H1 (cell line): ENCODE measurements around the gene KCNK3. TPM values are rescaled to one million over a fixed set of nuclear protein-coding genes. Genes with fewer than 3 reads are reported as not detected.

Source experiments
- CTCF ChIA-PET: fragments of 300-600 bp; sonication (Branson Sonifier 250); formaldehyde crosslinking; loops from one replicate; lab custom pipeline; 2021; ENCODE audit not compliant: partially characterized antibody; lab: Charles Lee
- POLR2A ChIA-PET: fragments of 300-600 bp; sonication (Branson Sonifier 250); formaldehyde crosslinking; loops from one replicate; lab custom pipeline; 2021; ENCODE audit warnings: inconsistent platforms; ENCODE audit not compliant: partially characterized antibody; lab: Charles Lee
- DNase-seq, 2 experiments: peaks; one replicate each; pipeline versions ENCODE4 v3.0.0 to v3.0.0-alpha.2; 2010 to 2022; ENCODE audit warnings: low spot score in 2 of 2, low read depth in 1 of 2, mixed read lengths in 1 of 2
- FAIRE-seq: peaks from 2 replicates; lab custom pipeline; 2011; peaks lifted over from hg19 to GRCh38; lab: Jason Lieb, UNC
- H2AFZ ChIP-seq: 2 replicates; pipeline ENCODE4 v1.8.1; 2012; ENCODE audit warnings: low read length, inconsistent platforms
- H2AK5ac ChIP-seq: 2 replicates; pipeline ENCODE4 v1.6.1; 2013; ENCODE audit warnings: low read depth, low read length
- H2BK120ac ChIP-seq: replicated peaks from 2 replicates; pipeline ENCODE3; 2013; ENCODE audit warnings: low read depth, low read length, inconsistent platforms
- H2BK12ac ChIP-seq: 2 replicates; pipeline ENCODE4 v1.6.1; 2013; ENCODE audit warnings: low read depth, low read length
- H2BK15ac ChIP-seq: 2 replicates; pipeline ENCODE4 v1.6.1; 2013; ENCODE audit warnings: low read length
- H2BK20ac ChIP-seq: 2 replicates; pipeline ENCODE4 v1.6.1; 2013; ENCODE audit warnings: low read length
- H2BK5ac ChIP-seq: 2 replicates; pipeline ENCODE4 v1.6.1; 2013; ENCODE audit warnings: low read depth, low read length
- H3K14ac ChIP-seq: 2 replicates; pipeline ENCODE4 v1.6.1; 2013; ENCODE audit warnings: inconsistent platforms; ENCODE audit not compliant: insufficient read length
- H3K18ac ChIP-seq: 2 replicates; pipeline ENCODE4 v1.6.1; 2013; ENCODE audit warnings: low read length; ENCODE audit errors: extremely low read depth
- H3K23ac ChIP-seq: 2 replicates; pipeline ENCODE4 v1.6.1; 2013; ENCODE audit warnings: inconsistent platforms; ENCODE audit not compliant: insufficient read length
- H3K23me2 ChIP-seq: 2 replicates; pipeline ENCODE4 v1.6.1; 2013; ENCODE audit warnings: low read depth, low read length
- H3K27ac ChIP-seq: 2 replicates; pipeline ENCODE4 v1.6.1; 2011; ENCODE audit warnings: low read depth, low read length, inconsistent platforms
- H3K27me3 ChIP-seq, 4 experiments: replicated peaks in 1 of 4; 1 replicate in 1 of 4; 2 replicates in 3 of 4; pipeline versions ENCODE4 v1.6.1 to v1.8.1; 2011 to 2013; ENCODE audit warnings: low read length in 3 of 4, mild to moderate bottlenecking in 3 of 4, inconsistent platforms in 2 of 4, mixed read lengths in 2 of 4, moderate library complexity in 1 of 4; ENCODE audit not compliant: control insufficient read depth in 3 of 4, insufficient read depth in 3 of 4; ENCODE audit errors: extremely low read depth in 1 of 4
- H3K36me3 ChIP-seq, 4 experiments: 2 replicates each; pipeline versions ENCODE4 v1.6.1 to v1.8.1; 2011 to 2013; ENCODE audit warnings: mild to moderate bottlenecking in 4 of 4, low read length in 3 of 4, moderate library complexity in 2 of 4, control low read depth in 1 of 4, inconsistent platforms in 1 of 4; ENCODE audit not compliant: insufficient read depth in 4 of 4, control insufficient read depth in 2 of 4
- H3K4ac ChIP-seq: replicated peaks from 2 replicates; pipeline ENCODE3; 2013; ENCODE audit warnings: low read length, low read depth, mixed read lengths, inconsistent platforms; ENCODE audit not compliant: insufficient read length
- H3K4me1 ChIP-seq, 4 experiments: replicated peaks in 1 of 4; 1 replicate in 1 of 4; 2 replicates in 3 of 4; pipeline versions ENCODE4 v1.6.1 to v1.8.1; 2011 to 2013; ENCODE audit warnings: low read length in 3 of 4, inconsistent platforms in 2 of 4, mixed read lengths in 1 of 4; ENCODE audit not compliant: insufficient read depth in 4 of 4, control insufficient read depth in 3 of 4
- H3K4me2 ChIP-seq, 2 experiments: 2 replicates each; pipeline versions ENCODE4 v1.6.1 to v1.8.1; 2011 to 2013; ENCODE audit warnings: low read depth in 2 of 2, low read length in 2 of 2, control low read depth in 1 of 2, inconsistent platforms in 1 of 2, mild to moderate bottlenecking in 1 of 2; ENCODE audit not compliant: insufficient read depth in 1 of 2
- H3K4me3 ChIP-seq, 4 experiments: fragments of 200-600, 300-600 bp in 1 of 4; sonication (generic), shearing (Covaris generic), sonication (Bioruptor Twin) in 1 of 4; 2 replicates each; pipeline versions ENCODE4 v1.5.1 to v1.8.1; 2011 to 2016; ENCODE audit warnings: low read length in 4 of 4, low read depth in 3 of 4, control low read depth in 2 of 4, inconsistent platforms in 2 of 4, mild to moderate bottlenecking in 2 of 4, mixed read lengths in 1 of 4, moderate library complexity in 1 of 4; ENCODE audit not compliant: insufficient read depth in 2 of 4; ENCODE audit errors: extremely low read depth in 1 of 4
- H3K56ac ChIP-seq: replicated peaks from 2 replicates; pipeline ENCODE3; 2013; ENCODE audit warnings: low read depth, mild to moderate bottlenecking, mixed read lengths, low read length, inconsistent platforms; ENCODE audit not compliant: insufficient read length
- H3K79me1 ChIP-seq: 2 replicates; pipeline ENCODE4 v1.6.1; 2013; ENCODE audit warnings: low read depth, low read length, control low read depth
- H3K79me2 ChIP-seq, 2 experiments: 2 replicates each; pipeline versions ENCODE4 v1.6.1 to v1.8.1; 2012 to 2013; ENCODE audit warnings: low read length in 2 of 2, mild to moderate bottlenecking in 2 of 2, inconsistent platforms in 1 of 2; ENCODE audit not compliant: insufficient read depth in 2 of 2, control insufficient read depth in 1 of 2
- H3K9ac ChIP-seq, 4 experiments: replicated peaks in 1 of 4; 1 replicate in 1 of 4; 2 replicates in 3 of 4; pipeline versions ENCODE4 v1.6.1 to v1.8.1; 2011 to 2013; ENCODE audit warnings: low read depth in 3 of 4, low read length in 3 of 4, control low read depth in 2 of 4, mild to moderate bottlenecking in 2 of 4, moderate library complexity in 2 of 4, inconsistent platforms in 1 of 4; ENCODE audit errors: extremely low read depth in 1 of 4
- H3K9me3 ChIP-seq, 2 experiments: 2 replicates each; pipeline versions ENCODE4 v1.6.1 to v1.8.1; 2012 to 2013; ENCODE audit warnings: mild to moderate bottlenecking in 2 of 2, moderate library complexity in 2 of 2, control low read depth in 1 of 2, inconsistent platforms in 1 of 2, low read depth in 1 of 2, low read length in 1 of 2, mixed read lengths in 1 of 2; ENCODE audit not compliant: insufficient read depth in 2 of 2
- H4K20me1 ChIP-seq, 2 experiments: replicated peaks in 1 of 2; 2 replicates each; pipeline versions ENCODE3 to v1.8.1; 2011 to 2013; ENCODE audit warnings: inconsistent platforms in 2 of 2, low read length in 2 of 2, mild to moderate bottlenecking in 1 of 2; ENCODE audit not compliant: insufficient read depth in 2 of 2, control insufficient read depth in 1 of 2
- H4K5ac ChIP-seq: 2 replicates; pipeline ENCODE4 v1.6.1; 2013; ENCODE audit warnings: low read length, low read depth, mixed read lengths, inconsistent platforms; ENCODE audit not compliant: insufficient read length
- H4K8ac ChIP-seq: 2 replicates; pipeline ENCODE4 v1.8.0; 2013; ENCODE audit warnings: mild to moderate bottlenecking, moderate library complexity, low read length, inconsistent platforms; ENCODE audit not compliant: insufficient read depth; ENCODE audit errors: extremely low read depth
- H4K91ac ChIP-seq: replicated peaks from 2 replicates; pipeline ENCODE3; 2013; ENCODE audit warnings: low read length, mixed read lengths, inconsistent platforms; ENCODE audit not compliant: insufficient read length
- BCL11A ChIP-seq, 2 experiments: IDR thresholded peaks; one replicate each; pipeline ENCODE4 v1.6.1; 2011; ENCODE audit warnings: low read depth in 2 of 2, low read length in 2 of 2, mild to moderate bottlenecking in 2 of 2
- CBX5 ChIP-seq: fragments of 300-800, 300-1000 bp; sonication (generic); IDR thresholded peaks from 2 replicates; pipeline ENCODE4 v1.7.1; 2016; ENCODE audit warnings: antibody characterized with exemption, low read length, low read depth
- CEBPB ChIP-seq: IDR thresholded peaks from 2 replicates; pipeline ENCODE4 v1.6.1; 2012; ENCODE audit warnings: low read depth, low read length
- CREB1 ChIP-seq: IDR thresholded peaks from 2 replicates; pipeline ENCODE4 v1.6.1; 2012; ENCODE audit warnings: inconsistent platforms
- E2F6 ChIP-seq: IDR thresholded peaks from 2 replicates; pipeline ENCODE4 v1.6.1; 2012; ENCODE audit warnings: inconsistent platforms
- GABPA ChIP-seq: IDR thresholded peaks from 2 replicates; pipeline ENCODE4 v1.6.1; 2011; ENCODE audit warnings: mild to moderate bottlenecking, low read length, moderate library complexity, borderline replicate concordance; ENCODE audit not compliant: insufficient read depth
- GTF2F1 ChIP-seq: IDR thresholded peaks from 2 replicates; pipeline ENCODE4 v1.6.1; 2012; ENCODE audit warnings: low read depth, low read length, improper control_type of control experiment, borderline replicate concordance
- KDM4A ChIP-seq: IDR thresholded peaks from one replicate; pipeline ENCODE4 v1.7.1; 2012; ENCODE audit warnings: low read depth, mild to moderate bottlenecking, moderate library complexity, low read length, inconsistent platforms; ENCODE audit not compliant: severe bottlenecking
- KDM5A ChIP-seq: fragments of 200-600 bp; IDR thresholded peaks from 2 replicates; pipeline ENCODE4 v1.7.1; 2012; ENCODE audit warnings: mild to moderate bottlenecking, low read length, inconsistent platforms, mixed read lengths
- RXRA ChIP-seq: IDR thresholded peaks from 2 replicates; pipeline ENCODE4 v1.6.1; 2011; ENCODE audit warnings: low read depth, mild to moderate bottlenecking, low read length, moderate library complexity; ENCODE audit not compliant: insufficient read depth
- SIX5 ChIP-seq: IDR thresholded peaks from 2 replicates; pipeline ENCODE4 v1.6.1; 2011; ENCODE audit warnings: mild to moderate bottlenecking, low read depth, low read length
- SP1 ChIP-seq: IDR thresholded peaks from 2 replicates; pipeline ENCODE4 v1.6.1; 2011; ENCODE audit warnings: low read depth, low read length
- SRF ChIP-seq: IDR thresholded peaks from 2 replicates; pipeline ENCODE4 v1.6.1; 2011; ENCODE audit warnings: mild to moderate bottlenecking, low read depth, low read length, moderate library complexity
- TAF1 ChIP-seq: IDR thresholded peaks from 2 replicates; pipeline ENCODE4 v1.6.1; 2011; ENCODE audit warnings: mild to moderate bottlenecking, low read depth, low read length
- TBP ChIP-seq: IDR thresholded peaks from 2 replicates; pipeline ENCODE4 v1.6.1; 2011; ENCODE audit warnings: low read depth, low read length, improper control_type of control experiment
- TEAD4 ChIP-seq: IDR thresholded peaks from 2 replicates; pipeline ENCODE4 v1.6.1; 2012; ENCODE audit warnings: low read depth, low read length, inconsistent platforms, mixed read lengths
- WGBS, 2 experiments: shearing (Covaris generic) in 1 of 2; methylation state at CpG; one replicate each; pipeline versions ENCODE4 v1.1.6 to v1.1.7; 2013 to 2015; ENCODE audit warnings: low lambda C conversion rate in 2 of 2, mixed read lengths in 2 of 2, inconsistent platforms in 1 of 2, low coverage in 1 of 2, missing lambda C conversion rate in 1 of 2; ENCODE audit not compliant: insufficient replicate concordance in 2 of 2, insufficient coverage in 1 of 2, insufficient read length in 1 of 2; ENCODE audit errors: extremely low coverage in 1 of 2, missing lambda C conversion rate in 1 of 2; 5-methylcytosine and 5-hydroxymethylcytosine counted together
- polyA plus RNA-seq, 7 experiments: library from polyadenylated mRNA; depleted of rRNA in 3 of 7; stranded (reverse) in 5 of 7; unstranded in 2 of 7; fragments of >200 nt in 5 of 7; fragments of 200-250 nt in 2 of 7; gene quantifications; 1 replicate in 5 of 7; 2 replicates in 1 of 7; 4 replicates in 1 of 7; pipeline versions ENCODE4 v1.2.1 to v1.2.3, GENCODE V29; 2011 to 2013; ENCODE audit warnings: missing spikeins in 2 of 7, mixed read lengths in 2 of 7
- total RNA-seq: library from RNA; stranded (reverse); fragmentation: NEBNext Ultra II Directional; extraction: Animal tissue kit (Norgen Biotek cat#: 25700); gene quantifications from 2 replicates; pipeline ENCODE4 v1.2.1, GENCODE V29; 2021

The KCNK3 gene
- total and polyA plus RNA-seq, 2 of the 8 experiments (the other 6 are each of a cell fraction or from before 2014, with no cell fraction given) = 0.29 to 0.30 TPM

- H4K20me1 ChIP-seq = no peaks in the 10 kb centered on the region
- no peak overlapping the region for H3K18ac ChIP-seq
- no peak overlapping the region for H2AK5ac ChIP-seq
- no peak overlapping the region for H3K14ac ChIP-seq
- no peaks in the 10 kb centered on the region for H3K36me3 ChIP-seq
- no peaks in the 10 kb centered on the region for H3K23me2 ChIP-seq
- no peak overlapping the region for H4K5ac ChIP-seq
- no peak overlapping the region for H4K8ac ChIP-seq
- POLR2A ChIA-PET = no interaction called here
- H4K91ac ChIP-seq = no peak overlapping the region
- no peak overlapping the region for H2BK5ac ChIP-seq
- H3K9ac ChIP-seq = no peak overlapping the region
- no peak for DNase-seq
- H3K27me3 ChIP-seq = no peaks in the 10 kb centered on the region; a peak in 1 of 7 replicates
- no peak for FAIRE-seq
- no peak overlapping the region for H3K4me3 ChIP-seq
- no peak overlapping the region for H3K56ac ChIP-seq
- no peak overlapping the region for H2BK120ac ChIP-seq
- H3K79me2 ChIP-seq = no peaks in the 10 kb centered on the region
- no peaks in the 10 kb centered on the region; a peak in 1 of 7 replicates for H3K4me1 ChIP-seq
- WGBS, 2 experiments = 95% methylated on average over 4 of the region's 4 CpGs; no CpG with 5 or more reads in 1 of the 2 experiments
- 0 out of 4 replicates have a peak, but pooled peaks cover 0 to 3% of the 10 kb centered on the region in 2 experiments for H3K9me3 ChIP-seq
- H3K79me1 ChIP-seq = no peaks in the 10 kb centered on the region
- H2AFZ ChIP-seq = no peak overlapping the region
- no peak overlapping the region for H2BK12ac ChIP-seq
- H3K4ac ChIP-seq = no peak overlapping the region
- H3K27ac ChIP-seq = no peak overlapping the region
- H3K23ac ChIP-seq = no peak overlapping the region
- CTCF ChIA-PET = no interaction called here
- H2BK20ac ChIP-seq = no peak overlapping the region
- H2BK15ac ChIP-seq = no peak overlapping the region
- H3K4me2 ChIP-seq = no peak overlapping the region
- TF ChIP-seq SRF = no peak
- no peak for TF ChIP-seq E2F6
- TF ChIP-seq SIX5 = no peak
- TF ChIP-seq GTF2F1 = no peak
- no peak for TF ChIP-seq KDM4A
- TF ChIP-seq TAF1 = no peak
- TF ChIP-seq GABPA = no peak
- TF ChIP-seq TEAD4 = no peak
- no peak for TF ChIP-seq CEBPB
- TF ChIP-seq RXRA = no peak
- TF ChIP-seq KDM5A = no peak
- no peak for TF ChIP-seq CREB1
- TF ChIP-seq SP1 = no peak
- no peak for TF ChIP-seq BCL11A (IDR thresholded peaks at IDR 0.05; ENCODE audit: low read depth in 2 of 2, low read length in 2 of 2)
- TF ChIP-seq CBX5 = no peak
- TF ChIP-seq TBP = no peak
Observed at GRCh38 chr2:26668041-26668440, 24.5 kb upstream of the KCNK3 start.
